Fibroblast of the aortic adventitia (primary cell): ENCODE measurements around the gene NSMCE3. TPM values are rescaled to one million over a fixed set of nuclear protein-coding genes. Genes with fewer than 3 reads are reported as not detected.

ENCODE experiments used
- DNase-seq: peaks from one replicate; pipeline ENCODE4 v3.0.0-alpha.2; 2010; ENCODE audit warnings: low read depth
- H3K4me3 ChIP-seq: 2 replicates; pipeline ENCODE4 v1.5.1; 2011; ENCODE audit warnings: low read depth, mild to moderate bottlenecking, control low read depth, low read length, moderate library complexity
- total RNA-seq: library from RNA; depleted of rRNA; stranded (reverse); fragments of >200 nt; gene quantifications from 2 replicates; pipeline ENCODE4 v1.2.3, GENCODE V29; 2012; ENCODE audit warnings: low replicate concordance
- TF ChIP-seq, protein P1 (sequence below): IDR thresholded peaks from 2 replicates; pipeline ENCODE4 v1.5.1; 2011; ENCODE audit warnings: mild to moderate bottlenecking, low read length, control low read depth, inconsistent platforms; ENCODE audit not compliant: insufficient read depth

The NSMCE3 gene
- 8.2 and 9.0 TPM in 2 replicates for total RNA-seq

- DNase-seq: peak; percentile 88
- TF ChIP-seq, protein P1, sequence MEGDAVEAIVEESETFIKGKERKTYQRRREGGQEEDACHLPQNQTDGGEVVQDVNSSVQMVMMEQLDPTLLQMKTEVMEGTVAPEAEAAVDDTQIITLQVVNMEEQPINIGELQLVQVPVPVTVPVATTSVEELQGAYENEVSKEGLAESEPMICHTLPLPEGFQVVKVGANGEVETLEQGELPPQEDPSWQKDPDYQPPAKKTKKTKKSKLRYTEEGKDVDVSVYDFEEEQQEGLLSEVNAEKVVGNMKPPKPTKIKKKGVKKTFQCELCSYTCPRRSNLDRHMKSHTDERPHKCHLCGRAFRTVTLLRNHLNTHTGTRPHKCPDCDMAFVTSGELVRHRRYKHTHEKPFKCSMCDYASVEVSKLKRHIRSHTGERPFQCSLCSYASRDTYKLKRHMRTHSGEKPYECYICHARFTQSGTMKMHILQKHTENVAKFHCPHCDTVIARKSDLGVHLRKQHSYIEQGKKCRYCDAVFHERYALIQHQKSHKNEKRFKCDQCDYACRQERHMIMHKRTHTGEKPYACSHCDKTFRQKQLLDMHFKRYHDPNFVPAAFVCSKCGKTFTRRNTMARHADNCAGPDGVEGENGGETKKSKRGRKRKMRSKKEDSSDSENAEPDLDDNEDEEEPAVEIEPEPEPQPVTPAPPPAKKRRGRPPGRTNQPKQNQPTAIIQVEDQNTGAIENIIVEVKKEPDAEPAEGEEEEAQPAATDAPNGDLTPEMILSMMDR: no peak
These were observed at the start of gene NSMCE3 for GRCh38 chr15:29269485-29270168. TSS of gene NSMCE3 (minus strand) at chr15:29269822. CDS start at chr15:29269705, 117 bp downstream.

DNA sequence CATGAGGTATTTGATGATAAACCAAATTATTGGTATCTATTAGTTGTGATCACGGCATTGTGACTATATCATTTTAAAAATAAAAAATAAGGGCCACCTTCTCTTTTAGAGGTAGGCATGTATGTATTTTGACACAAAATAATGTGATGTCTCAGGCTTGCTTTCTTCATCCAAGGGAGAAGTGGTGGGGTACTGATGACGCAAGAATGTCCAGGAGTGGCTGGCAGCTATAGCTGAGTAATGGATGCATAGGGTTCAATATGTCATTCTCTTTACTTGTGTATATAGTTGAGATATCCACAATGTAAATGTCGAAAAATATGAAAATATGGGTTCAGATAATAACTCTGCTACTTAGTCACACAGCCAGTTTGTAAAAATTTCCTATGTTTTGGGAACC is 46.8 kb upstream of the NSMCE3 start:
- TF ChIP-seq, protein P1: no peak

More at GRCh38 chr15:29269485-29270168, at the start of gene NSMCE3:
- H3K4me3 ChIP-seq: peak within 1 kb of the TSS; percentile 84

GRCh38 chr15:29312387-29312786 is 42.8 kb upstream of the NSMCE3 start:
- no peak overlapping the region for H3K4me3 ChIP-seq
- TF ChIP-seq, protein P1: no peak
- DNase-seq: peak; percentile 64

More for the DNA sequence above, 46.8 kb upstream of the NSMCE3 start:
- DNase-seq: no peak
- H3K4me3 ChIP-seq: no peak overlapping the region

- TF ChIP-seq, protein P1: no peak
- no peak for DNase-seq
- H3K4me3 ChIP-seq: no peak overlapping the region
These were observed 42.1 kb upstream of the NSMCE3 start for GRCh38 chr15:29311696-29312095.

DNA sequence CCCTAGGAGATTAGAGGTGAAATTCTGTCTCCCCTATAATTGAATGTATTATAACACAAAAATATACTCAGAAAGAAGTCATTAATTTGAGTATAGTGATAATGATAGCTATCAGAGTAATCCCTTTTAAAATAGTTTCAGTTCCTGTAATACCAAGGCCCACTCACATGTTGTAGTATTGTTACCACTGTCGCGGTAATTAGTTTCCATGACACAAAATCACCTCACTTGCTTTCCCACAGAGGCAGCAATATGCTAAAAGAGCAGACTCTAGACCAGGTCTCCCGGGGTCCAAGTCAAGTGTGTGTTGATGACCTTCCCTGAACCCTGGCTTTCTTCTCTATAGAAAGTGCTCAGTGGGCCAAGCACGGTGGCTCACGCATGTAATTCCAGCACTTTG is 39.5 kb upstream of the NSMCE3 start:
- no peak overlapping the region for H3K4me3 ChIP-seq
- DNase-seq: no peak
- TF ChIP-seq, protein P1: no peak

DNA sequence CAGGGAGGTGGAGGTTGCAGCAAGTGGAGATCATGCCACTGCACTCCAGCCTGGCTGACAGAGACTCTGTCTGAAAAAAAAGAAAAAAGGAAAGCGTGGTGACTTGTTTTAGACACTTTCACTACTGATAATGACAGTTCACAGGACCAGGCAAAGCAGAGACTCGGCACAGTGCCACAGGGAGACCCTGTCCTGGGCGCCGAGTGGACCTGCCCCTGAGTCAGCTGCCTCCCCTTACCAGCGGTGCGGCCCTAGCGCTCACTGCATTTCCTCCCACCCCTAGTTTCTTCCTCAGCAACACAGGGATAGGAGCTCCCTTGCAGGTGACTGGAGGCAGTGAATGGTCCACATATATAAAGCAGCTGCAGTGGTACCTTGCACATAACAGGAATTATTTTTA is 38.7 kb upstream of the NSMCE3 start:
- TF ChIP-seq, protein P1: no peak
- H3K4me3 ChIP-seq: no peak overlapping the region
- DNase-seq: no peak
